OCI-LY3 (cell line): ENCODE results near the gene RFTN2.
"Not testable (repeated sequence)": the region's sequence is repeated elsewhere in the genome, so short reads cannot be mapped to it uniquely, and the experiment has no call there.

Experiments used
- CTCF ChIP-seq: fragments of 200-600, 300-600 bp; sonication (generic); IDR thresholded peaks from 2 replicates; pipeline ENCODE4 v1.5.1; 2014; ENCODE audit warnings: antibody characterized with exemption, low read length, low read depth
- EZH2phosphoT487 ChIP-seq: fragments of 200-600 bp; shearing (Covaris generic); IDR thresholded peaks from 2 replicates; pipeline ENCODE4 v1.6.1; 2018; ENCODE audit warnings: antibody characterized with exemption, mixed run types, low read depth

- not testable (repeated sequence) for TF ChIP-seq CTCF, EZH2phosphoT487
Observed at GRCh38 chr2:197580166-197580565, 95.2 kb downstream of the RFTN2 start.
